Left ventricle myocardium inferior (tissue), 1 donor: Measurements from ENCODE around the gene MCC. TPM values are rescaled to one million over a fixed set of nuclear protein-coding genes. Genes with fewer than 3 reads are reported as not detected.
A peak's percentile ranks its signal among the peaks of the same experiment; 100 is the strongest.

Experiments
- DNase-seq: peaks from one replicate; pipeline ENCODE4 v3.0.0-alpha.2; 2020
- H3K27ac ChIP-seq: fragments of 200-600 bp; replicated peaks from 2 replicates; pipeline ENCODE4 v1.8.0; 2021
- H3K27me3 ChIP-seq: fragments of 200-600 bp; 2 replicates; pipeline ENCODE4 v1.8.0; 2021; ENCODE audit warnings: low read depth
- H3K36me3 ChIP-seq: fragments of 200-600 bp; 2 replicates; pipeline ENCODE4 v1.8.0; 2021
- H3K4me1 ChIP-seq: fragments of 200-600 bp; 2 replicates; pipeline ENCODE4 v1.8.0; 2021
- H3K4me3 ChIP-seq: fragments of 200-600 bp; 2 replicates; pipeline ENCODE4 v1.8.0; 2021; ENCODE audit warnings: mild to moderate bottlenecking, moderate library complexity
- H3K9me3 ChIP-seq: fragments of 200-600 bp; replicated peaks from 2 replicates; pipeline ENCODE4 v1.8.0; 2021
- intact Hi-C: fragments of 100-400 bp; cut with micrococcal nuclease; formaldehyde crosslinking; loops from one replicate; pipeline ENCODE4 v1.11.0; 2022
- long read RNA-seq: library from polyadenylated mRNA; unstranded; transcript quantifications from one replicate; pipeline ENCODE4 v2.0.0, GENCODE V29; 2021
- total RNA-seq: library from RNA; stranded (reverse); fragmentation: NEBNext Ultra II Directional; extraction: Animal tissue kit (Norgen Biotek cat#: 25700); gene quantifications from one replicate; pipeline ENCODE4 v1.2.1, GENCODE V29; 2021
- TF ChIP-seq, protein P1 (sequence below): fragments of 200-600 bp; IDR thresholded peaks from 2 replicates; pipeline ENCODE4 v1.8.0; 2021; ENCODE audit warnings: antibody characterized with exemption, mild to moderate bottlenecking, borderline replicate concordance
- donor health status: DM: no; HTN: yes; CAD: no; lungs with severe emphysema.

The MCC gene
- total RNA-seq: 31.6 TPM
- long read RNA-seq, full-length matches to known transcripts: 6 of 33 reads
- long read RNA-seq, partial matches to known transcripts: 9 of 33 reads
- long read RNA-seq, other reads (novel, unspliced or antisense): 18 of 33 reads

- Histone ChIP-seq H3K27me3 (peaks cover 64% of the 10 kb centered on the region), H3K4me3 (peak within 1 kb of the TSS; percentile 77), H3K36me3 (no peaks in the 10 kb centered on the region), H3K27ac (peak within 1 kb of the TSS; percentile 57), H3K9me3 (peaks cover 19% of the 10 kb centered on the region), H3K4me1 (peaks cover 22% of the 10 kb centered on the region)
- TF ChIP-seq, protein P1, sequence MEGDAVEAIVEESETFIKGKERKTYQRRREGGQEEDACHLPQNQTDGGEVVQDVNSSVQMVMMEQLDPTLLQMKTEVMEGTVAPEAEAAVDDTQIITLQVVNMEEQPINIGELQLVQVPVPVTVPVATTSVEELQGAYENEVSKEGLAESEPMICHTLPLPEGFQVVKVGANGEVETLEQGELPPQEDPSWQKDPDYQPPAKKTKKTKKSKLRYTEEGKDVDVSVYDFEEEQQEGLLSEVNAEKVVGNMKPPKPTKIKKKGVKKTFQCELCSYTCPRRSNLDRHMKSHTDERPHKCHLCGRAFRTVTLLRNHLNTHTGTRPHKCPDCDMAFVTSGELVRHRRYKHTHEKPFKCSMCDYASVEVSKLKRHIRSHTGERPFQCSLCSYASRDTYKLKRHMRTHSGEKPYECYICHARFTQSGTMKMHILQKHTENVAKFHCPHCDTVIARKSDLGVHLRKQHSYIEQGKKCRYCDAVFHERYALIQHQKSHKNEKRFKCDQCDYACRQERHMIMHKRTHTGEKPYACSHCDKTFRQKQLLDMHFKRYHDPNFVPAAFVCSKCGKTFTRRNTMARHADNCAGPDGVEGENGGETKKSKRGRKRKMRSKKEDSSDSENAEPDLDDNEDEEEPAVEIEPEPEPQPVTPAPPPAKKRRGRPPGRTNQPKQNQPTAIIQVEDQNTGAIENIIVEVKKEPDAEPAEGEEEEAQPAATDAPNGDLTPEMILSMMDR: no peak
- DNase-seq: peak; percentile 79
- intact Hi-C loops: loop anchor here (10.0 kb wide), 1 partner anchor 103 kb away; no protein-coding TSS in a partner anchor
These were observed at the start of gene MCC for GRCh38 chr5:113487781-113488644. Gene MCC, minus strand, starts transcription at chr5:113488453.

DNA sequence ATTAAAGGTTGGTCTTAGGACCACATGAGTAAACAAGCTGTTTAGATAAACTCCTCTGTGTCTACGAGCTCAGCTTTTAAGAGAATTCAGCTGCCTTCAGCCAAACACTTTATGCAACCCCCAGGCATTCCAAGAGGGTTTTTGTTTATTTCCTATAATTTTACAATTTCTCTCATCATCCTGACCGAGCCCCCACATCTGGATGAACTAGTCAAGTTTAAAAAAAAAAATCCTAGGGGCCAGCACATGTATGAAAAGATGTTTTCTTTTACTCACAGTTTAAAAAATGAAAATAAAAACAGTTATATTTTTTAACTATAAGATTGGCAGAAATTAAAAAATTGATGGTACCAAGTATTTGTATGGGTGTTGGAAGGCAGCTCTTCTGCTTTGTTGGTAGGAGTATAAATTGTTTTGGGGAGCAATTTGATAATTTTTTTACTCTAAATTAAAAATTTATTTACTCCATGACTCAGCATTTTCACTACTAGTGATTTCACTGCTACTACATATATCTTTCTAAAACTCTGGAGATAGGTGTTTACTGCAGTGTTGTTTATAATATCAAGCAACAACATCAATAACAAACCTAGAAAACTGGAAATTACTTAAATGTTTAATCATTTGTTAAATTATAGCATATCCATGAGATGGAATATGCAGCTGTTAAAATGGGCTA, 43.4 kb upstream of the MCC start:
- intact Hi-C loops: no loop called here
- Histone ChIP-seq H3K9me3 (peaks cover 23% of the 10 kb centered on the region), H3K4me3 (no peak overlapping the region), H3K27me3 (no peaks in the 10 kb centered on the region), H3K27ac (no peak overlapping the region), H3K4me1 (no peaks in the 10 kb centered on the region), H3K36me3 (peaks cover 57% of the 10 kb centered on the region)
- TF ChIP-seq, protein P1: no peak
- DNase-seq: no peak

GRCh38 chr5:113527746-113528145, 39.5 kb upstream of the MCC start:
- H3K27me3 ChIP-seq: no peaks in the 10 kb centered on the region
- peaks cover 23% of the 10 kb centered on the region for H3K9me3 ChIP-seq
- H3K4me3 ChIP-seq: no peak overlapping the region
- H3K27ac ChIP-seq: no peak overlapping the region
- peaks cover 33% of the 10 kb centered on the region for H3K4me1 ChIP-seq
- H3K36me3 ChIP-seq: peaks cover 25% of the 10 kb centered on the region
- no peak for DNase-seq
- TF ChIP-seq, protein P1: no peak
- intact Hi-C loops: no loop called here

DNA sequence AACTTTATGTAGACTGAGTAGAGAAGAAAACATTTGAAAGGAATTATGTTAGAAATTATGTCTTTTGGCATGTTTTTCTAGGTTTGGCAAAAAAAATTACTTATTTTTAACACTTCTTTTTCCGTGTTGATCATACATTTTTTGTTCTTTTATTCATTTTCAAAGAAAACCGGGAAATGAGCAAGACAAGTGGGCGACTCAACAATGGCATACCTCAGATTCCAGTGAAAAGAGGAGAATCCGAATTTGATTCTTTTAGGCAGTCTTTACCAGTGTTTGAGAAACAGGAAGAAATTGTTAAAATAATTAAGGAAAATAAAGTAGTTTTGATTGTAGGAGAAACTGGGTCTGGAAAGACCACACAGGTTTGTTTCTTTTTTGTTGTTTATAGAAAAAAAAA, 38.2 kb upstream of the MCC start:
- TF ChIP-seq, protein P1: no peak
- intact Hi-C loops: no loop called here
- Histone ChIP-seq H3K27me3 (no peaks in the 10 kb centered on the region), H3K9me3 (peaks cover 12% of the 10 kb centered on the region), H3K36me3 (peaks cover 18% of the 10 kb centered on the region), H3K27ac (no peak overlapping the region), H3K4me3 (no peak overlapping the region), H3K4me1 (peaks cover 36% of the 10 kb centered on the region)
- no peak for DNase-seq

GRCh38 chr5:113524927-113525326, 36.7 kb upstream of the MCC start:
- Histone ChIP-seq H3K4me1 (peaks cover 42% of the 10 kb centered on the region), H3K36me3 (peaks cover 11% of the 10 kb centered on the region), H3K9me3 (no peaks in the 10 kb centered on the region), H3K27ac (no peak overlapping the region), H3K27me3 (no peaks in the 10 kb centered on the region), H3K4me3 (no peak overlapping the region)
- intact Hi-C loops: no loop called here
- no peak for DNase-seq
- TF ChIP-seq, protein P1: no peak
